HG03575 (cell line): ENCODE measurements around the gene B4GALT6.

Experiments
- ATAC-seq: cut with Tn5 transposase; IDR thresholded peaks from one replicate; pipeline ENCODE4 v1.9.1; 2021; ENCODE audit not compliant: unreplicated experiment, insufficient number of reproducible peaks, low FRiP score; ENCODE audit errors: extremely low read depth

B4GALT6 gene

DNA sequence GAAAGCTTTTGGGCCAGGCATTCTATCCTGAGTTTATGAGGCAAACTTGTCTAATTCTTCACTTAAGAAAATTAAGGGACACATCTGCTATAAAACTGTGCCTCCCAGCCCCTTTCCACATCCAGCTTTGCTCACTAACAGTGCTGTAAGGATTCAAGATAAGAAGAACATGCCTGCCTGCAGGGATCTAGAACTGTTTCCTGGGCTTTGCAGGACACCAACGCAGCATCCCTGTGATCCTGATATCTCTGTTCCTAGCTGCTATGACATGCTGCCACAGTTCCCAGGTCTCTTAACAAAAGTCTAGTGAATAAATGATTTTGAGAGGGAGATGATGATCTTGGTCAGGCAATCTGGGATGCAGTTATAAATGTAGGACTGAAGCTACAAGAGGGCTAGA is 12.4 kb downstream of the B4GALT6 start:
- no peak for ATAC-seq

DNA sequence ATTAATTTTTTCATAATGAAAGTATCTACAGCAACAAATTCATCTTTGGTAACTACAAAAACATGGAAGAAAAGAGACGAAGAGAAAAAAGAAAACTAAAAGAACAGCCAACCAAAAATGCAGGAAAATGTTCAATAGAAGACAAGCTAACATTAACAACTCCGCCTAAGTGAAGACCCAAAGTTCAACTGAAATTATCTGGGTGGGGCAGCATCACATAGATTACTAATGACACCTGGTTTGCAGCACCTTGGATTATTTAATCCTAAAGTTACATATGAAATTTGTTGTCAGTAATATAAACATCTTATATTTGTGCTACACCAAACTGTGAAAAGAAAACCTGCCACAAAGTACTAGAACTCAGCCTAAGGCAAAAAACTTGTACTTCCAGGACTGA is 14.8 kb downstream of the B4GALT6 start:
- ATAC-seq = no peak

DNA sequence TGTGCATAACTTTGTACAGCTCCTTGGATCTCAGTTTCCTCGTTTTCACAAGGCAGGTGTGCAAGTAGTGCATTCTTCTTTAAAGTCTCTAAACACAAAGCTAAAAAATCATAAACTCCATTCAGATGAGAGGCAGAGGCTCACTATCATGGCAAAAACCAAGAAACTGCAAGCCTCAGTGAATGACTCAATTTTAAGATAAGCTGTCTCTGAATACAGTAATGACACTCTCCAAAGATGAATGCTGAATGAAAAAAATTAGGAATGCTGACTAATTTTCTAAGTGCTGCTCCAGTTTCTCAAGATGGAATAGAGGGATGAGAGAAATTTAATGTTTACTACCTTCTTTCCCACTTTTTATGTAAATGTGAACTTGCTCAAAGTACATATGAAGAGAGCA is 17.2 kb downstream of the B4GALT6 start:
- ATAC-seq = no peak

DNA sequence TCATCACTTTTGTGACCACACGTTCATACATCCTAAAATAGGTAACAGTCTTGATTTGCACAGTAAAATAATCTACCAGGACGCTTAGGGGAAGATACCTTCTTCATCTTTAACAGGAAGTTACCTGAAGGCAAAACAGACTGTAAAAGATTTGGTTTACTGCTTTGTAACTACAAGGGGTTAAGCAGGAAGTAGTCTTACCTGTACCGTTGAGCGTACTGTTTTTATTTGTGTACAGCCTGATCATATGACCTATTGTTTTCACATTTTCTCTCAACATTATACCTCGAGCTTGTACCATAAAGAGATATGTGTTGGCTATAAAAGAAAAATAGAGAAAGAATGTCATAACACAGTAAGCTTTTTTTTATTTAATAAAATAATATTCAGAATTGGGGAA is 18.3 kb downstream of the B4GALT6 start:
- ATAC-seq = no peak

DNA sequence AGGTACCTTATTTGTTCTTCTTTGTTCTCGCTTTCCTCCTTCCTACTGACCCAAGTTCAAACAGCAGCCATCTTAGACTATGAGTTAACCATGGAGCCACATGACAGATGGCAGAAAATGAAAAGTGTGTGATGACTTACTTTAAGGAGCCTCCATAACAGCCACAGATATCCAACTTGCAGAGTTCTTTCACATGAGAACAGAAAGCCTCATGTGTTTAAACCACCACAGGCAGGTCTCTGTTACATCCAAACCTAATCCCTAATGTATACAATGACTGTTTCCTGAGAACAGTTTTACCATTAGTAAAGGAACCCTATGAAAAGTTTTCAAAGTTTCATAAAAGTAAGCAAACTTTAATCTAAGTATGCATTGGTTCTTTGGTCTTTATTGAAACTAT is 20.3 kb downstream of the B4GALT6 start:
- no peak for ATAC-seq

DNA sequence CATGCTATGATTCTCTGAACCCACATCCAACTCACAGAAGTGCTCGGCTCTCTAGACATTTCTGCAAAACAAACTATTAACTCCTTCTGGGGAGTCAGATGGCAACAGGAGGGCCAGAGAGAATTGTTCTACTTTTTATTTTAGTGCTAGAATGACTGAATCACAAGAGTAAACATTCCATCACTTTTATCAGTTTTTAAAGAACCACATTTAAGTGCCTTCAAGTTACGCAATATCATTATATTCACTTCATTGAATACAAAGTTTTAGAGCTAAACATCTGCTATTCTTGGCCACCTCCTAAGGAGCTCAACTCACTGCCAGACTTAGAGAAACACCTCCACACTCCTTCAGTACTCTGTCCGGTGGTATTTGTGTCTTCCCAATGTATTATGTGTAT is 22.4 kb downstream of the B4GALT6 start:
- no peak for ATAC-seq

DNA sequence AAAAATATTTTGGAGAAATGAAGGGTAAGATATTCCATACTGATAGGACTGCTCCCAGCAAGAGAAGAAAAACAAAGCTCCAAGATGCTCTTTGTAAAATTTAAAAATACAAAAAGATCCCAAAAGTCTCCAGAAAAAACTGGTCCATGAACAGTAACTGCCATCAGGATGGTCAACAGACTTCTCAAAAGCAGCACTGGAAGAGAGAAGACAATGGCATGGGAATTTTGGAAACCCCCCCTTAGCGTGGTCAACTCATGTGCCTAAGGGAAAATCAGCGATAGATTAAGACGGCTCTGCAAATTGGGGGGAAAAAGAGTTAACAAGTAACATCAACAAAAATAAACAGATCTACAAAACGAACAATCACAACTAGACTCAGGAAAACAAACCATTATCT is 23.6 kb downstream of the B4GALT6 start:
- no peak for ATAC-seq

DNA sequence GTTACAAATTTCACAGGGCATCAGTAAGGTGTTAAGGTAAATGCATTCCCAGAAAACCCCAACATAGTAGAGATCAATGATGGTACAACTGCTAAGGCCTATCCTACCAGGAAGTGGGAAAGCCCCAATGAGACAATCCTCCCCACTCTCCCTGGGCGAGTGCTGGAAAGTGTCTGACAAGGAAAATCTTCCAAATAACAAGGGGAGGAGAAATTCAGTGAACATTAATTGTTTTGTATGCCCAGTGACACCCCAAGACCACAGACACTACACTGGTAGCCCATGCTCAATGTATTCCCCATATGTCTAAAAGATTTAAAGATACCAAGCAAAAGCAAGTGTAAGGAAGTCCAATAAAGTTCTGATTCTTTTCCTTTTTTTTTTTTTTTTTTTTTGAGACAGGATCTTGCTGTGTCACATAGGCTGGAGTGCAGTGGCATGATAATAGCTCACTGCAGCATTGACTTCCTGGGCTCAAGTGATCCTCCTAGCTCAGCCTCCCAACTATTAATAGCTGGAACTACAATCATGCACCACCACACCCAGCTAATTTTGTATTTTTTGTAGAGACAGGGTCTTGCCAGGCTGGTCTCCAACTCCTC is 24.7 kb downstream of the B4GALT6 start:
- ATAC-seq = no peak

DNA sequence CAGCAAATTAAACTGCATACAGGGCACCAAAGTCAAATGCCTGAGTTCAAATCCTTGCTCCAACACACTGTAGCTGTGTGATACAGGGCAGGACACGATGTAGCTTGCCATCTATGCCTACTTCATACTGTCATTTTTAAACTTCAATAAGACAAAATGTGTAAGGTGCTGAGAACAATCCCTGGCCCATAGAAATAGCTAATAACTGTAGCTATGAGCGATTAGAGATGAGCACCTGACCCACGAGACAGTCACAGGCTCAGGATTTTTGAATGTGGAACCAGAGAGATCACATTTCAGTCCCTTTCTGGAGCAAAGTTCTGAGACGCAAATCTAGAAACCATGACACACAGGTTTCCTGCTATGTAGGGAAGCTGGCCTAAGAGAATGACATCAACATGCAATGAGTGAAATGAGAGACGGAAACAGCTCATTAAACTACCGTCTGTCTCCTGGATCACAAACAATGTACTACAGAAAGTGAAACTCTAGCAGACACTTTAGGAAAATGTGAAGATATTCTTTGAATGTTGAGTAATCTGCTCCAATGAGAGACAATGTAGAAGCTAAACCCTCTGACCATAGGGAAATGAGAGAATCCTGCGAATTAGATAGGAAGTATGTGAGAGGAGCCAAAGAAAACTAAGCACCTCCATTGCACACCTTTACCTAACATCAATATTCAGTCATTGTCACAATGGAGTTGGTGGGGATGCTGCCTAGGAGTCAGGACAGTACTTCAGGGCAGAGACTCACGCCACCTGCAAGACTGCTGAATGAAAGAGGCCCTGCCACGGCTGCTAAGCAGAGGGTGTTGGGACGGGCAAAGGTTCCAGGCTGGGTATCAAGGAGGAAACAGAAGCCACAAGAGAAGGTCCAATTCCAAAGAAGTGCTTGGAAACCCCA is 25.5 kb downstream of the B4GALT6 start:
- peak; percentile 47 for ATAC-seq

DNA sequence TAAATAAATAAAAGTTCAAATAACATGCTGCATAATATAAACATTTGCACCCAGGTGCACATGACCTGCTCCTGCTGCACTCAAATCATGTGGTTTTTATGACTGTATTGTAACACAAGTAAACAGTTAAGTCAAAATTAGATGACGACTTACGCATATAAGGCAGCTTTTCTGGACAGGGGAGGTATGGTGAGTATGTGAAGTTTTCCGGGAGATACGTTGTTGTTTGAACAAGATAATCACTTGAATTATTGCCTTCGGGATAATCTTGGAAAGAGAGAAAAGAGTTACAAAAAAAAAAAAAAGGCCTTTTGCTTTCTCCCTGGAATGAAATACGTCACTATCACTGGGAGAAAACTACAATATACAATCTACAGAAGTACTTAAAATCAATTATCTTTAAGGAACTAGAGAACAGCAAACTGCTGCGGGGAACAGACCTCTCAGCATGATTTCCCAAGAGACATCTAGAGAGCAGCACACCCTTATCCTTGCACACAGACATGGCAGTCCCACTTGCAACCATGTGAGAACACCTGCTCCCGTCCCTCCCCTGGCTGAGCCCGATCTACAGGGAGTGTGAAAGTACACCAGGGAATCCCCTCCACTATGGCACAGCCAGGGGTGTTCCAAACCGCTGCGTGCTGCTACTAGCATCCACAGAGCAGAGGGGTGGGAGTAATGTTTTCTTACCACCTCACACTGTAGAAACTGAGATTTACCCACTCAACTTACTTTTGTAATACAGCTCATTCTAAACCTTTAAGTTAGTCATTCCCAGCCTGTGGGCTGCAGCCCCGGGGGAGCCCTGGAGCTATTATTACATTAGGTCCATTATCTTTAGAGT is 26.3 kb downstream of the B4GALT6 start:
- peak; percentile 62 for ATAC-seq

DNA sequence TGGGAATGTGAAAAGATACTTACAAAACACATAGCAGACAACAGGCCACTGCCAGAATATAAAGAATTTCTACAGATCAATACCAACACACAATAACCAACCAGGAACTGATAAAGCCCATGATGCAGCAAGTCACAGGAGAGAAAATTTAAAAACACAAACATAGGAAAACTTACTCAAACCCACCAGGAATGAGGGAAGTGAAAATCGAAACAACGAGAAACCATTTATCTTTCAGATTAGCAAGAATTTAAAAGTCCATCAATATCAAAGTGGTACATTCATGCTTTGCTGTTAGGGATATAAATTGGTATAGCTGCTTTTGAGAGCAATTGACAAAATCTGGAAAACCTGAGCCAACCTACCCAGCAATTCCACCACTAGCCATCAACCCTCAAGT is 27.6 kb downstream of the B4GALT6 start:
- ATAC-seq = no peak

DNA sequence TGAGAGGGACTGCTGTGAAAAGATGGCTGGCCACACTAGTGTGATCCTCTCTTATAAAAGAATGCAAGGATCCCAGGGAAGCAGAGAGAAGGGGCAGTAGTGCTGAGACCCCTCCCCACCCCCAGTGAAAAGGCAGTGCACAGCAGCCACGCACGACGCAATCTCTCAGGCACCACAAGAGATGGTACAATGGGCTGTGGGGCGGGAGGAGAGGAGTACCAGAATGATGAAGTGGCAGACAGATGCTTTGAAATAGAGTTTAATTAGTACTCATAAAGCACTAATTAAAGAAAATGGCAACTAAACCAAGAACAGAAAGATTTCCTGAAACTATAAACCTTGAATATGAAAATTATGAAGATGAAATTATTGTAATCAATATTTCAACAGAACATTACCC is 29.0 kb downstream of the B4GALT6 start:
- ATAC-seq = no peak

DNA sequence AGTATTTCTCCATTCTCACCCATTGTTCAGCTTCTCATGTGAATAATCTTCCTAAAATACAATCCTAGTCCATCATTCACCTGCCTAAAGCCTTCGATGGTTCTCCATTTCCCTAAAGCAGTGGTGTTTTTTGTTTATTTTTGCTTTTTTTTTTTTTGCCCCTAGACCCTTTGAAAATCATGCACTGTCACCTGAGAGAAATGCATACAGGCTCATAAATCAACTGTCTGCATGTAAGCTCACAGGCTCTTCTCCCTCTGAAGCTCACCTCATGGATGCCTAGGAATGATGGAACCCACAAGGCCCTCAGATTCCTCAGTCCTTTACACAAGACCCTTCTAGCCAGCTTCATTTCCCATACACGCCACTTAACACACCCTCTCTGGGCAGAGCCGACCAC is 31.5 kb downstream of the B4GALT6 start:
- no peak for ATAC-seq

DNA sequence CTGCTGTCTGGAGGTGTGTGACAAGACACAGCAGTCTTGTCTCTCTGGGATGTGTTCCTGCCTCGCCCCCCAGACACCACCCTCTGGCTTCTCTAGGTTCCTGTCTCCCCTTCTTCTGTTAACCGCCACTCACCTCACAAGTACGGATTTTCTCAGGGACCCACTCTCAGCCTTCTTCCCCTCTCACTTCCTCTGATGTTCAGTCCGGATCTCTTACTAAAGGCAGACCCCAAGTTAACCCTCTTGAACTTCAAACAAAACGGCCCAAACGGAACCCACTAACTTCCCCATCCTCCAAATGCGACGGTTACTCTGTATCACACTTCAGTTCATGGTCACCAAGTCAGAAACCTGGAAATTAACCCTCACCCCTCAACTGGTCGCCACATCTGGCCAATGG is 32.0 kb downstream of the B4GALT6 start:
- no peak for ATAC-seq

DNA sequence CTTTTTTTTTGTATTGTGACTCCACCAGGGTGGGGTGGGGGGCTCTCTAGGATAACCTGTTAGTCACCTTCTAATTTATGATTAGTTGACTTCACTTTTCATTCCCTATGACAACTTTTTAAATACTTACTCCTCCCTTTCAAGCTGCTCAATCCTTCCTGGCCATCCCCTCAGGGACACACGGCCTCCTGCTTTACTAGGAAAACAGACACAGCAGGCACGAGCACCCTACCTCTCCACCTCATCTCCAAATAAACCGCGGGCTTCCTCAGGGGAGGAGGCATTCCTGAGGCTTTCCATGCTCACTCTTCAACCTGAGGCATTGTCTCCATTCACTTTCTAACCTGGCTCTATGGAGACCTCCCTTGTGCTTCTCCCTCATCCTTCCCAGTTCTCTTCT is 33.0 kb downstream of the B4GALT6 start:
- ATAC-seq = no peak

DNA sequence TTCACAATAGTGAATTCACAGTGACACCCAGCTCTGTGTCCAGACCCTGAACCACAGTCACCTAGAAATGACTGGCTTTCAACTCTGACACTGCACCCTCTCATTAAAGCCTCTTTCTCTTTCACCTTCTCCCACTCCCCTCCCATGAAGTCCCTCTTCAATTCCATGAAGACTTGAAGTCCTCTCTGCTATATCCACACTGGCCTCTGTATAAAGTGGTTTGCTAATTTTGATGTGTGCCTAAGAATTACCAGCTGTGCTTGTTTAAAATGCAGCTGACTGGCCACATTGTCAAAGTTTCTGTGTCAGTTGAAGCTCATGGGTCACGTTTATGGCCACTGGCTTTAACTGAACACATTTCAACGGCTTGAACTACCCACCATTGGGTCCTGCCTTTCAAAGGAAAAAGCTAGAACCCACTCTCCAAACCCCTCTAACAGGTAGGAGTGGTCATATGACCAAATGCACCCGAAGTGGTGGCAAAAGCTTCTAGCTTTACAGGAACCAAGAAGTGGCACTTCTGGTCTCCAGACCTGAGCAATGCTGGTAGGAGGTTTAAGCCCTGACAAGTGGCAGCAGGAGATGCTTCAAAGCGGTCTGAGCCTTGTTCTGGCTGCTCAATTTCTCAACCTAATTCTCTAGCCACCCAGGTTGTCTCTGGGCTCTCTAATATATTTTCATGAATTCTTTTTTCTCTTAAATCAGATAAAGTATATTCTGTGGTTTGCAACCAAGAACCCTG is 34.2 kb downstream of the B4GALT6 start:
- ATAC-seq = no peak

DNA sequence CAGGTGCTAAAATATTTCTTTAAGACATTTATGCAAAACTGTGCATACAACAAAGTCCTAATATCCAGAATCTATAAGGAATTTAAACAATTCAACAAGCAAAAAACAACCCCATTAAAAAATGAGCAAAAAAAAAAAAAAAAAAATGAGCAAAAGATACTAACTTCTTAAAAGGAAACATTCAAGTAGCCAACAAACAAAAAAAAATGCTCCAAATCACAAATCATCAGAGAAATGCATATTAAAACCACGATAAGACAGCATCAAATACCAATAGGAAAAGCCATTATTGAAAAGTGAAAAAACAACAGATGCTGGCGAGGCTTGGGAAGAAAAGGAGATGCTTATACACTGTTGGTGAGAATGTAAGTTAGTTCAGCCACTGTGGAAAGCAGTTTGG is 34.9 kb downstream of the B4GALT6 start:
- ATAC-seq = no peak

DNA sequence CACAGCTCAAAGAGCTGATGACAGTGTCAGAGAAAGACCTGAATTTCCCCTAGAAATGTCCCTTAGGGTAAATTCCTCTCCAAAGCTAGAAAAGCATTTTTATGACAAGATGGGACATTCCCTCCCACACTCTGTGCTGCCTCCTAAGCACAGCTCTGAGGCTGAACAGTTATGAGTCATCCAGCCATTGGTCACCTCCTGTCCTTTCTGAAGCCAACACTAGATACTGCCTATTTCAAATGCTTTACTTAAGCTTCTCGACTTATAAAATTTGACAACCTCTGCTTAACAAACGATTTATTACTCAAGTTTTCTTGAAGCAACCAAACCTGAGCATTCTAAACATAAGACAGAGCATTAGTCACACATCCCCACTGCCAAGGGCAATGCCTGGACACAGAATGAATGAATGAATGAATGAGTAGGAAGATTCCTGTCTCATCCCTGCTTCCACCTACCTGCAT is 35.4 kb downstream of the B4GALT6 start:
- peak; percentile 47 for ATAC-seq

DNA sequence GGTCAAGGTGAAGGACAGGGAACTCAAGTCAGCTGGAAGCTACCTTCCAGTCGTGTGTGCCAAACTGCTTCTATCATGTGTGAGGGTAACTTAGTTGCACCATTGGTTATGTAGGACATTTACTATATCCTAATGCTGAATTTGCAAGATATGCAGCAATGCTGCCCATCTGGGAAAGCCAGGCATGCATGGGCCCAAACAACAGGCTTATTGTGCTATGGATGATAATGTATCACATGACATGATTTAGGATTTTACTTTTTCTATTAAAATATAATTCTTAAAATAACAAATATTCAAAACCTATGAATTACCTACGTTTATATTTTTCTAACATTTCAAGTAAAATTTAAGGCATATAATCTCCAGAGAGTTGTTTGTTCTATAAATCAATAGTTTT is 35.9 kb downstream of the B4GALT6 start:
- ATAC-seq = no peak
